Upper lobe of left lung (tissue), 6 donors: ENCODE data around the gene GRB7. TPM values are rescaled to one million over a fixed set of nuclear protein-coding genes. Genes with fewer than 3 reads are reported as not detected.
A peak's percentile ranks its signal among the peaks of the same experiment; 100 is the strongest.

Source experiments
- ATAC-seq, 2 donors: fragments of 200-7000 bp; cut with Tn5 transposase; one replicate each; pipeline ENCODE4 v1.9.1; 2022; ENCODE audit warnings: mild to moderate bottlenecking in 2 of 2, moderate library complexity in 2 of 2; ENCODE audit not compliant: low FRiP score in 2 of 2
- DNase-seq, 2 donors: peaks; one replicate each; pipeline ENCODE4 v3.0.0-alpha.2; 2019 to 2020
- H3K27ac ChIP-seq, 4 donors: fragments of 200-600 bp; sonication (generic); one replicate each; pipeline ENCODE4 v1.5.1; 2016 to 2019
- H3K27me3 ChIP-seq, 4 donors: fragments of 200-600 bp; sonication (generic); one replicate each; pipeline ENCODE4 v1.5.1; 2017 to 2019
- H3K36me3 ChIP-seq, 4 donors: fragments of 200-600 bp; sonication (generic); one replicate each; pipeline ENCODE4 v1.5.1; 2016 to 2019
- H3K4me1 ChIP-seq, 4 donors: fragments of 200-600 bp; sonication (generic); one replicate each; pipeline ENCODE4 v1.5.1; 2018 to 2019
- H3K4me3 ChIP-seq, 4 donors: fragments of 200-600 bp; sonication (generic); one replicate each; pipeline ENCODE4 v1.5.1; 2017 to 2019; ENCODE audit warnings: mild to moderate bottlenecking in 2 of 4, moderate library complexity in 1 of 4
- H3K9me3 ChIP-seq, 4 donors: fragments of 200-600 bp; sonication (generic); one replicate each; pipeline ENCODE4 v1.5.1; 2018 to 2019
- EP300 ChIP-seq, 4 donors: sonication (generic); formaldehyde crosslinking; IDR thresholded peaks; one replicate each; pipeline ENCODE4 v1.5.1; 2017; ENCODE audit warnings: antibody characterized with exemption in 4 of 4, control low read depth in 2 of 4
- POLR2A ChIP-seq, 4 donors: fragments of 450-650 bp; IDR thresholded peaks; one replicate each; pipeline ENCODE4 v1.5.1; 2016 to 2017; ENCODE audit warnings: antibody characterized with exemption in 4 of 4, mild to moderate bottlenecking in 2 of 4
- POLR2AphosphoS5 ChIP-seq, 2 donors: sonication (generic); formaldehyde crosslinking; IDR thresholded peaks; one replicate each; pipeline ENCODE4 v1.5.1; 2017; ENCODE audit warnings: antibody characterized with exemption in 2 of 2
- WGBS, 2 donors: methylation state at CpG; one replicate each; pipeline ENCODE4 v1.1.5; 2017 to 2018; 5-methylcytosine and 5-hydroxymethylcytosine counted together
- total RNA-seq, 6 donors: library from RNA; depleted of rRNA in 4 of 6; stranded (reverse); fragments of >200 nt in 4 of 6; gene quantifications; one replicate each; pipeline versions ENCODE4 v1.1.0 to v1.2.1, GENCODE V29; 2016 to 2021
- TF ChIP-seq, protein P1 (sequence below), 6 experiments: fragments of 450-650 bp in 4 of 6; fragments of 200-600 bp in 2 of 6; sonication (generic) in 2 of 6; IDR thresholded peaks; one replicate each; pipeline ENCODE4 v1.5.1; 2016 to 2019; ENCODE audit warnings: antibody characterized with exemption in 6 of 6
- donor health status: DM: no; HTN: no; CAD: no; lungs with moderate emphysema.
- donor health status: DM: no; HTN: yes; CAD: no; lungs with severe emphysema.

The GRB7 gene
- total RNA-seq, 6 donors from 2014 or later = 19.9 to 82.8 (median 31.1) TPM

- TF ChIP-seq EP300 (IDR thresholded peaks at IDR 0.05) (no peak), POLR2A (IDR thresholded peaks at IDR 0.05) (no peak), POLR2AphosphoS5 (IDR thresholded peaks at IDR 0.05) (no peak)
- TF ChIP-seq, protein P1, sequence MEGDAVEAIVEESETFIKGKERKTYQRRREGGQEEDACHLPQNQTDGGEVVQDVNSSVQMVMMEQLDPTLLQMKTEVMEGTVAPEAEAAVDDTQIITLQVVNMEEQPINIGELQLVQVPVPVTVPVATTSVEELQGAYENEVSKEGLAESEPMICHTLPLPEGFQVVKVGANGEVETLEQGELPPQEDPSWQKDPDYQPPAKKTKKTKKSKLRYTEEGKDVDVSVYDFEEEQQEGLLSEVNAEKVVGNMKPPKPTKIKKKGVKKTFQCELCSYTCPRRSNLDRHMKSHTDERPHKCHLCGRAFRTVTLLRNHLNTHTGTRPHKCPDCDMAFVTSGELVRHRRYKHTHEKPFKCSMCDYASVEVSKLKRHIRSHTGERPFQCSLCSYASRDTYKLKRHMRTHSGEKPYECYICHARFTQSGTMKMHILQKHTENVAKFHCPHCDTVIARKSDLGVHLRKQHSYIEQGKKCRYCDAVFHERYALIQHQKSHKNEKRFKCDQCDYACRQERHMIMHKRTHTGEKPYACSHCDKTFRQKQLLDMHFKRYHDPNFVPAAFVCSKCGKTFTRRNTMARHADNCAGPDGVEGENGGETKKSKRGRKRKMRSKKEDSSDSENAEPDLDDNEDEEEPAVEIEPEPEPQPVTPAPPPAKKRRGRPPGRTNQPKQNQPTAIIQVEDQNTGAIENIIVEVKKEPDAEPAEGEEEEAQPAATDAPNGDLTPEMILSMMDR (IDR thresholded peaks at IDR 0.05) = no peak
- DNase-seq (no peak), ATAC-seq (no peak)
- 39 to 45% methylated on average over 2 of the region's 2 CpGs for WGBS, 2 donors
- peaks cover 16 to 27% (median 20%) of the 10 kb centered on the region in 4 donors for H3K4me1 ChIP-seq
- H3K27ac ChIP-seq = peak overlapping the region in 2 of 4 donors; percentile 26 to 56
- no peaks in the 10 kb centered on the region for H3K27me3 ChIP-seq
- H3K9me3 ChIP-seq = no peaks in the 10 kb centered on the region
- H3K4me3 ChIP-seq = no peak overlapping the region
- H3K36me3 ChIP-seq = no peaks in the 10 kb centered on the region
Observed at GRCh38 chr17:39781861-39782213, 44.1 kb downstream of the GRB7 start.

DNA sequence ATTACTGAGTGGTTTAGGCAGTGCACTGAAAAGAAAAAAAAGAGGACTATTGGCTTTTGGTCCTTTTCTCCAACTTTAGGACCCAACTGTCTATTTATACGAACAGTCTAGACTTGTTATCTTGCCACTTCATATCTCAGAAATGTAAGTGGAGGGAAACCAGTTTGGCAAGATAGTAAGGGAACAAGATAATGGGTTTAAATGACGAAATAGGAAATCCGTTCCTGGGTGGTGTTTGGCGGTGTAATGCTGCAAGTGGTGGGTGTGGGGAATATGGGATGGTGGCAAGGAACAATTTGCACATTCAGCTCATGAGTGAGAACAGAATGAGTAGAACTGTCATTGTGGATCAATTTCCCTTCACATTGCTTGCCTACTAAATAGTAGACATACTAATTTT is 44.7 kb downstream of the GRB7 start:
- peak; percentile 56 to 85 for ATAC-seq
- H3K27me3 ChIP-seq = no peaks in the 10 kb centered on the region
- peak in 1 of 2 donors; percentile 52 for DNase-seq

DNA sequence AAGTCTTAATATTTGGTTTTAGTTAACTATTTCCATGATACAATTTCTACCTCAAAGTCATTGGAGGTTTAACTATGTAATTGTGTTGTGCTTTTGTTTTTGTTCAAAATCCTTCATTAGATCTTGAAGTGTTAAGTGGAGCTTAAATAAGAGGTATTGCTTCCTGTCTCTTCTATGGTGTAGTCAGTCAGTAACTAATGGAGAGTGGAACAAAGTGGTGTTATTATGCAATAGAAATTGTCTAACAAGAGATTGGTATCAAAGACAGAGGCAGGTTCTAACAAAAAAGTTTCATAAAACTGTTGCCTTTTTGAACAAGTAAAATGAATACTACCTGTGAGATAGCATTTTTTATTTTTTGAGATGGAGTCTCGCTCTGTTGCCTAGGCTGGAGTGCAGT is 45.2 kb downstream of the GRB7 start:
- Histone ChIP-seq H3K4me3 (no peak overlapping the region), H3K27me3 (no peaks in the 10 kb centered on the region), H3K9me3 (no peaks in the 10 kb centered on the region), H3K36me3 (no peaks in the 10 kb centered on the region), H3K4me1 (peaks cover 16 to 27% (median 18%) of the 10 kb centered on the region in 4 donors), H3K27ac (peak overlapping the region in 2 of 4 donors; percentile 9 to 26)
- DNase-seq (no peak), ATAC-seq (no peak)
- 82 to 89% methylated on average over 1 of the region's 1 CpG for WGBS, 2 donors
- TF ChIP-seq POLR2A (IDR thresholded peaks at IDR 0.05) (no peak), POLR2AphosphoS5 (IDR thresholded peaks at IDR 0.05) (no peak), EP300 (IDR thresholded peaks at IDR 0.05) (no peak)
- TF ChIP-seq, protein P1 (IDR thresholded peaks at IDR 0.05) = no peak

More for the DNA sequence above, 44.7 kb downstream of the GRB7 start:
- TF ChIP-seq, protein P1 (IDR thresholded peaks at IDR 0.05) = no peak
- peak in 2 of 4 donors; percentile 65 to 92 for TF ChIP-seq EP300 (IDR thresholded peaks at IDR 0.05)
- no peak for TF ChIP-seq POLR2A (IDR thresholded peaks at IDR 0.05)
- peak; percentile 27 to 34 for TF ChIP-seq POLR2AphosphoS5 (IDR thresholded peaks at IDR 0.05)
- H3K36me3 ChIP-seq = no peaks in the 10 kb centered on the region
- peaks cover 16 to 27% (median 20%) of the 10 kb centered on the region in 4 donors for H3K4me1 ChIP-seq
- 19 to 31% methylated on average over 4 of the region's 4 CpGs for WGBS, 2 donors
- H3K4me3 ChIP-seq = no peak overlapping the region
- peak overlapping the region in 2 of 4 donors; percentile 26 to 56 for H3K27ac ChIP-seq
- H3K9me3 ChIP-seq = no peaks in the 10 kb centered on the region

- TF ChIP-seq, protein P1 (IDR thresholded peaks at IDR 0.05) = no peak
- TF ChIP-seq POLR2AphosphoS5 (IDR thresholded peaks at IDR 0.05) = no peak
- TF ChIP-seq POLR2A (IDR thresholded peaks at IDR 0.05) = no peak
- TF ChIP-seq EP300 (IDR thresholded peaks at IDR 0.05) = no peak
- no peaks in the 10 kb centered on the region for H3K36me3 ChIP-seq
- no peaks in the 10 kb centered on the region for H3K9me3 ChIP-seq
- no peak overlapping the region for H3K4me3 ChIP-seq
- no peaks in the 10 kb centered on the region for H3K27me3 ChIP-seq
- DNase-seq = no peak
- ATAC-seq = no peak
- peaks cover 3 to 14% (median 11%) of the 10 kb centered on the region in 4 donors for H3K4me1 ChIP-seq
- H3K27ac ChIP-seq = no peak overlapping the region
Observed at GRCh38 chr17:39787041-39787440, 49.3 kb downstream of the GRB7 start.

- 80 to 83% methylated on average over 8 of the region's 8 CpGs for WGBS, 2 donors
- DNase-seq = no peak
Observed at GRCh38 chr17:39787743-39788484, 50.2 kb downstream of the GRB7 start.

More at GRCh38 chr17:39787743-39788484, 50.2 kb downstream of the GRB7 start:
- Histone ChIP-seq H3K27me3 (no peaks in the 10 kb centered on the region), H3K27ac (no peak overlapping the region), H3K4me3 (no peak overlapping the region), H3K9me3 (no peaks in the 10 kb centered on the region), H3K4me1 (peaks cover 0 to 6% (median 3%) of the 10 kb centered on the region in 4 donors), H3K36me3 (no peaks in the 10 kb centered on the region)
- no peak for ATAC-seq
- TF ChIP-seq POLR2A (IDR thresholded peaks at IDR 0.05) (no peak), EP300 (IDR thresholded peaks at IDR 0.05) (no peak), POLR2AphosphoS5 (IDR thresholded peaks at IDR 0.05) (no peak)
- TF ChIP-seq, protein P1 (IDR thresholded peaks at IDR 0.05) = no peak
